GM19043 (cell line): ENCODE results near the gene SMIM10L1.

Source experiments
- ATAC-seq: cut with Tn5 transposase; IDR thresholded peaks from one replicate; pipeline ENCODE4 v1.9.1; 2021; ENCODE audit warnings: low read depth; ENCODE audit not compliant: unreplicated experiment

Gene SMIM10L1

GRCh38 chr12:11182529-11182928 is 11.5 kb downstream of the SMIM10L1 start:
- no peak for ATAC-seq

GRCh38 chr12:11183011-11183410 is 12.0 kb downstream of the SMIM10L1 start:
- no peak for ATAC-seq

- no peak for ATAC-seq
Observed at GRCh38 chr12:11186837-11187236, 15.8 kb downstream of the SMIM10L1 start, which contains the start of gene TAS2R42. Gene TAS2R42 (minus strand): TSS chr12:11186937. CDS start chr12:11186937, 0 bp downstream.

GRCh38 chr12:11202811-11203210 is 31.8 kb downstream of the SMIM10L1 start:
- ATAC-seq: no peak

- ATAC-seq: no peak
Observed at GRCh38 chr12:11204173-11204572, 33.2 kb downstream of the SMIM10L1 start.

- no peak for ATAC-seq
Observed at GRCh38 chr12:11209113-11209512, 38.1 kb downstream of the SMIM10L1 start.
